Peyer's patch (tissue), 4 donors: Measurements from ENCODE around the gene SLC49A3. TPM values are rescaled to one million over a fixed set of nuclear protein-coding genes. Genes with fewer than 3 reads are reported as not detected.

Source experiments
- DNase-seq, 3 donors: peaks; one replicate each; pipeline ENCODE4 v3.0.0-alpha.2; 2017 to 2019
- H3K27ac ChIP-seq, 4 donors: fragments of 200-600 bp; sonication (generic); one replicate each; pipeline ENCODE4 v1.5.1; 2016 to 2019
- H3K27me3 ChIP-seq, 2 donors: fragments of 200-600 bp; sonication (generic); one replicate each; pipeline ENCODE4 v1.5.1; 2019
- H3K36me3 ChIP-seq, 3 donors: fragments of 200-600 bp; sonication (generic); one replicate each; pipeline ENCODE4 v1.5.1; 2016 to 2019
- H3K4me1 ChIP-seq, 4 donors: fragments of 200-600 bp; sonication (generic); one replicate each; pipeline ENCODE4 v1.5.1; 2016 to 2019
- H3K4me3 ChIP-seq, 4 donors: fragments of 200-600 bp; sonication (generic); 1 replicate in 3 of 4; 2 replicates in 1 of 4; pipeline ENCODE4 v1.5.1; 2016 to 2019; ENCODE audit warnings: mild to moderate bottlenecking in 1 of 4
- H3K9me3 ChIP-seq, 4 donors: fragments of 200-600 bp; sonication (generic); one replicate each; pipeline ENCODE4 v1.5.1; 2016 to 2019; ENCODE audit warnings: mild to moderate bottlenecking in 1 of 4
- CTCF ChIP-seq, 6 experiments: fragments of 450-650 bp in 4 of 6; fragments of 200-600 bp in 2 of 6; sonication (generic) in 1 of 6; IDR thresholded peaks; one replicate each; pipeline ENCODE4 v1.5.1; 2017 to 2019; ENCODE audit warnings: antibody characterized with exemption in 6 of 6, mild to moderate bottlenecking in 3 of 6, moderate library complexity in 1 of 6
- POLR2A ChIP-seq, 2 donors: fragments of 450-650 bp; IDR thresholded peaks; one replicate each; pipeline ENCODE4 v1.5.1; 2017; ENCODE audit warnings: antibody characterized with exemption in 2 of 2, mild to moderate bottlenecking in 2 of 2, moderate library complexity in 2 of 2
- total RNA-seq, 4 donors: library from RNA; depleted of rRNA; stranded (reverse); fragments of >200 nt; gene quantifications; one replicate each; pipeline ENCODE4 v1.1.0, GENCODE V29; 2016

Gene SLC49A3
- total RNA-seq, 4 donors from 2014 or later = 4.1 to 13.3 (median 9.4) TPM

DNA sequence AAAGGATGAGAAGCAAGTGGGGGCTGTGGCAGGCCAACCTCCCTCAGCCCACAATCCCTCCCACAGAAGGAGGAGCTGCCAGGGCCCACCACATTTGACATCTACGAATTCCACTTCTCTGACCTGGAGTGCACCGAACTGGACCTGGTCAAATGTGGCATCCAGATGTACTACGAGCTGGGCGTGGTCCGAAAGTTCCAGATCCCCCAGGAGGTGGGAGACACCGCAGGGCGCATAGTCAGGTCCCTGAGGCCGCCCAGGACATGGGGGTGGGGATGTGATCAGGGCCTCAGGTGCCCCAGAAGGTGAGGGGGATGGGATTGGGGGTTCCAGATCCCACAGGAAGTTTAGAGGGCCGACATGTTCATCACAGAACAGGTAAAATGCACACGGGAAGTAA lies 28.6 kb downstream of the SLC49A3 start:
- Histone ChIP-seq H3K27me3 (no peaks in the 10 kb centered on the region), H3K9me3 (no peaks in the 10 kb centered on the region), H3K4me3 (no peak overlapping the region), H3K36me3 (no peaks in the 10 kb centered on the region), H3K27ac (no peak overlapping the region), H3K4me1 (peaks cover 0 to 8% (median 0%) of the 10 kb centered on the region in 4 donors)
- TF ChIP-seq CTCF (IDR thresholded peaks at IDR 0.05) (no peak), POLR2A (IDR thresholded peaks at IDR 0.05) (no peak)
- DNase-seq = no peak

DNA sequence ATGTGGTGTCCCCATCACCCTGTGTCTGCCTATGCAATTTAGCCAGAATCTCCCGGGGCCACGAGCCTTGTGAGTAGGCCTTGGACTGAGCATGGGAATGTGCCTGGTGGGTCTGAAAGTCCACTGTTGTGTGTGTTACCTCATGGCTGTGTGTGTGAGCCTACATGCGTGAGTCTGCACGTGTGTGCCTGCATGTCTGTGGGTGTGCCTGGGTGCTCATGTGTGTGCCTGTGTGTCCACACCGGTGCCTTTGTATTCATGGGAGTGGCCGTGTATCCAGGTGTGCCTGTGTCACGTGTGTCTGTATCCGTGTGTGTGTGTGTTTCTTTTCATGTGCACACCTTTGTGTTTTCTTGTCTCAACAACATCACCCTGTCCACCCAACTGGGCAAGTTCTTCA lies 29.1 kb downstream of the SLC49A3 start:
- Histone ChIP-seq H3K4me1 (peaks cover 0 to 8% (median 0%) of the 10 kb centered on the region in 4 donors), H3K27ac (no peak overlapping the region), H3K9me3 (no peaks in the 10 kb centered on the region), H3K27me3 (no peaks in the 10 kb centered on the region), H3K4me3 (no peak overlapping the region), H3K36me3 (no peaks in the 10 kb centered on the region)
- TF ChIP-seq CTCF (IDR thresholded peaks at IDR 0.05) (no peak), POLR2A (IDR thresholded peaks at IDR 0.05) (no peak)
- DNase-seq = no peak

DNA sequence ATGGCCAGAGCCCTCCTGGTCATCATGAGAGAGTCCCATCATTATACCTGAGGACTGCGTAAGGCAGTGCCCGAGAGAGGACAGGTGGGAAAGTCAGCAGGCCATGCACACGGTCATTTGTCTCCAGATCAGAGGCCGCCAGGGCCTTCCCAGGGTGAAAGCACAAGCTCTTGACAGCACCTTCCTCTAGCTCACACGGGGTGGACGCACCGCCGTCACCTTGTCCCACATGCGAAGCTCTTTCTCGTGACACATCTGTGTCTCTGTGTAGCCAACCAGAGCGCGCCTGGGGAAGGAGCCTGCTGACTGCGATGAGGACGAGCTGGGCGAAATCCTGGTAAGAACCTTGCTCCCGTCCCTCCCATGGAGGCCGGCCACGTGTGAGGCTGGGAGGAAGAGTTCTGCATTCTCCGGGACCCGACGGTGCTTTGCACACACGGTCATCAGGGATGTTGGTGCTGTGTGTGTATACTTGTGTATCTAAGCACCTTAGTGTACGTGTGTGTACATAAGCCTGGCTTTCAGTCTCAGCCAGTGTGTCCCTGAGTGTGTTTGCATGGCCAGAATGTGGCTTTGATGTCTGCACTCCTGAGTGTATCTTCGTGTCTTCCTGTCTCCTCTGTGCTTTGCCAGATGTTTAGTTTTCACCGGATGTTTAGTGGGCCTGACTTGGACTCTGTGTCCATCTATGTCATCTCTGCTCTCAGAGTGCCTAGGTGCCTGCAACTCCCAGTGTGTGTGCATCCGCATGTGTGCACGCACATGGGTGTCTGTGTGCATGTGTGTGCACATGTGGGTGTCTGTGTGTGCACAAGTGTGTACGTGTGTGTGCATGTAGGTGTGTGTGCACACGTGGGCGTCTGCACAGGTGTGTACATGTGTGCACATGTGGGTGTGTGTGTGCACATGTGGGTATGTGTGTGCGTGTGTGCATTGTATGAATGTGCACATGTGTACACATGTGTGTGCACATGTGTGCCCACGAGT lies 30.0 kb downstream of the SLC49A3 start:
- no peak overlapping the region for H3K4me3 ChIP-seq
- TF ChIP-seq CTCF (IDR thresholded peaks at IDR 0.05) = no peak
- peaks cover 0 to 5% (median 0%) of the 10 kb centered on the region in 4 donors for H3K4me1 ChIP-seq
- H3K36me3 ChIP-seq = no peaks in the 10 kb centered on the region
- no peaks in the 10 kb centered on the region for H3K9me3 ChIP-seq
- no peak for DNase-seq
- no peak overlapping the region for H3K27ac ChIP-seq
- H3K27me3 ChIP-seq = no peaks in the 10 kb centered on the region

- Histone ChIP-seq H3K4me1 (no peaks in the 10 kb centered on the region), H3K36me3 (no peaks in the 10 kb centered on the region), H3K27me3 (no peaks in the 10 kb centered on the region), H3K4me3 (no peak overlapping the region), H3K27ac (no peak overlapping the region), H3K9me3 (no peaks in the 10 kb centered on the region)
- TF ChIP-seq CTCF (IDR thresholded peaks at IDR 0.05) (no peak), POLR2A (IDR thresholded peaks at IDR 0.05) (no peak)
- DNase-seq = no peak
Observed at GRCh38 chr4:657834-658667, 30.9 kb downstream of the SLC49A3 start.

DNA sequence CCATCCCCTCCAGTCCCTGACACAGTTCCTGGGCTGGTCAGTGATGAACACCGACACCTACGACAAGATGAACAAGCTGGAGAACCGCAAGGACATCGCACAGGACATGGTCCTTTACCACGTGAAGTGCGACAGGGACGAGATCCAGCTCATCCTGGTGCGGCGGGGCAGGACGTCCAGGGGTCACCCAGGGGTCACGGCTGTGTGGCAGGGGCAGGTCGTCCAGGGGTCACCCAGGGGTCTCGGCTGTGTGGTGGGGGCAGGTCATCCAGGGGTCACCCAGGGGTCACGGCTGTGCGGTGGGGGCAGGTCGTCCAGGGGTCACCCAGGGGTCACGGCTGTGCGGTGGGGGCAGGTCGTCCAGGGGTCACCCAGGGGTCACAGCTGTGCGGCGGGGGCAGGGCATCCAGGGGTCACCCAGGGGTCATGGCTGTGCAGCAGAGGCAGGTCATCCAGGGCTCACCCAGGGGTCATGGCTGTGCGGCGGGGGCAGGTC lies 31.6 kb downstream of the SLC49A3 start:
- TF ChIP-seq CTCF (IDR thresholded peaks at IDR 0.05) (no peak), POLR2A (IDR thresholded peaks at IDR 0.05) (no peak)
- Histone ChIP-seq H3K9me3 (no peaks in the 10 kb centered on the region), H3K36me3 (no peaks in the 10 kb centered on the region), H3K4me3 (no peak overlapping the region), H3K27me3 (no peaks in the 10 kb centered on the region), H3K4me1 (no peaks in the 10 kb centered on the region), H3K27ac (no peak overlapping the region)
- DNase-seq = no peak
